Kidney (tissue), 14 donors: ENCODE results near the gene TAPT1. TPM values are rescaled to one million over a fixed set of nuclear protein-coding genes. Genes with fewer than 3 reads are reported as not detected.

Source experiments
- DNase-seq, 5 donors: peaks; one replicate each; pipeline ENCODE4 v3.0.0-alpha.2; 2013 to 2020
- FAIRE-seq: peaks from 2 replicates; lab custom pipeline; 2012; peaks lifted over from hg19 to GRCh38; lab: Jason Lieb, UNC
- H3K27ac ChIP-seq, 2 donors: one replicate each; pipeline ENCODE4 v1.7.0; 2013; ENCODE audit warnings: low read depth in 2 of 2, low read length in 2 of 2, inconsistent platforms in 1 of 2
- H3K27me3 ChIP-seq: one replicate; pipeline ENCODE4 v1.7.1; 2013; ENCODE audit warnings: low read length, inconsistent platforms; ENCODE audit not compliant: control insufficient read depth, insufficient read depth
- H3K36me3 ChIP-seq, 3 donors: one replicate each; pipeline versions ENCODE4 v1.7.0 to v1.7.1; 2013; ENCODE audit warnings: low read length in 3 of 3, control low read depth in 1 of 3, inconsistent platforms in 1 of 3; ENCODE audit not compliant: insufficient read depth in 3 of 3, control insufficient read depth in 2 of 3
- H3K4me1 ChIP-seq, 3 donors: one replicate each; pipeline versions ENCODE4 v1.7.0 to v1.7.1; 2013; ENCODE audit warnings: low read length in 3 of 3, inconsistent platforms in 1 of 3, low read depth in 1 of 3; ENCODE audit not compliant: control insufficient read depth in 2 of 3, insufficient read depth in 2 of 3
- H3K4me3 ChIP-seq, 3 donors: one replicate each; pipeline versions ENCODE4 v1.7.0 to v1.8.1; 2013; ENCODE audit warnings: low read length in 3 of 3, control low read depth in 1 of 3, inconsistent platforms in 1 of 3
- H3K9ac ChIP-seq, 3 donors: one replicate each; pipeline versions ENCODE4 v1.7.0 to v1.7.1; 2013; ENCODE audit warnings: low read length in 3 of 3, control low read depth in 1 of 3, inconsistent platforms in 1 of 3
- H3K9me3 ChIP-seq, 3 donors: one replicate each; pipeline versions ENCODE4 v1.7.0 to v1.7.1; 2013; ENCODE audit warnings: low read length in 3 of 3, control low read depth in 1 of 3, inconsistent platforms in 1 of 3; ENCODE audit not compliant: control insufficient read depth in 2 of 3, insufficient read depth in 1 of 3
- CTCF ChIP-seq: IDR thresholded peaks from 3 replicates; pipeline ENCODE4 v1.5.1; 2012; ENCODE audit warnings: mild to moderate bottlenecking, moderate library complexity, borderline replicate concordance; ENCODE audit not compliant: insufficient read depth; ENCODE audit errors: extremely low read depth
- intact Hi-C: fragments of 100-400 bp; cut with DNase I; formaldehyde crosslinking; loops from one replicate; pipeline ENCODE4 v1.11.1; 2022
- polyA plus RNA-seq: library from polyadenylated mRNA; stranded (reverse); fragments of 350-450 nt; fragmentation: Illumina TruSeq; extraction: RNeasy Lipid Tissue Mini Kit (QIAGEN cat#74804); gene quantifications from one replicate; pipeline ENCODE4 v1.2.3, GENCODE V29; 2014; ENCODE audit warnings: low read depth, low replicate concordance; ENCODE audit not compliant: insufficient read depth
- total RNA-seq: library from RNA; stranded (reverse); fragmentation: NEBNext Ultra II Directional; extraction: Animal tissue kit (Norgen Biotek cat#: 25700); gene quantifications from one replicate; pipeline ENCODE4 v1.2.1, GENCODE V29; 2021
- donor health status: control.
- donor health status: control.
- donor health status: control.
- donor health status: control.
- donor health status: control.
- donor health status: DM: yes; HTN: yes; CAD: no.
- donor health status: Normal renal cell carcinoma (clear cell type).

The TAPT1 gene
- total and polyA plus RNA-seq, 2 donors from 2014 or later: 20.8 to 36.8 TPM

- no peak overlapping the region for H3K27ac ChIP-seq
- peaks cover 0 to 2% (median 0%) of the 10 kb centered on the region in 3 donors for H3K4me1 ChIP-seq
- FAIRE-seq (no peak), DNase-seq (no peak)
- intact Hi-C loops: no loop called here
- no peaks in the 10 kb centered on the region for H3K9me3 ChIP-seq
- no peak overlapping the region for H3K9ac ChIP-seq
- H3K36me3 ChIP-seq: peaks cover 3 to 17% (median 9%) of the 10 kb centered on the region in 3 donors
- TF ChIP-seq CTCF: no peak
- no peak overlapping the region for H3K4me3 ChIP-seq
- no peaks in the 10 kb centered on the region for H3K27me3 ChIP-seq
Observed at GRCh38 chr4:16194214-16194613, 32.1 kb downstream of the TAPT1 start.

- DNase-seq: no peak
- H3K4me1 ChIP-seq: peaks cover 0 to 2% (median 0%) of the 10 kb centered on the region in 3 donors
- intact Hi-C loops: no loop called here
- peaks cover 3 to 22% (median 11%) of the 10 kb centered on the region in 3 donors for H3K36me3 ChIP-seq
- no peak overlapping the region for H3K4me3 ChIP-seq
- no peak for FAIRE-seq
- H3K27me3 ChIP-seq: no peaks in the 10 kb centered on the region
- H3K9ac ChIP-seq: no peak overlapping the region
- H3K9me3 ChIP-seq: no peaks in the 10 kb centered on the region
- no peak overlapping the region for H3K27ac ChIP-seq
- TF ChIP-seq CTCF: no peak
Observed at GRCh38 chr4:16192631-16193518, 33.4 kb downstream of the TAPT1 start.

GRCh38 chr4:16192057-16192456 lies 34.2 kb downstream of the TAPT1 start:
- Histone ChIP-seq H3K27ac (no peak overlapping the region), H3K27me3 (no peaks in the 10 kb centered on the region), H3K4me3 (no peak overlapping the region), H3K36me3 (peaks cover 3 to 22% (median 11%) of the 10 kb centered on the region in 3 donors), H3K4me1 (peaks cover 0 to 2% (median 0%) of the 10 kb centered on the region in 3 donors), H3K9ac (no peak overlapping the region), H3K9me3 (no peaks in the 10 kb centered on the region)
- DNase-seq (no peak), FAIRE-seq (no peak)
- no peak for TF ChIP-seq CTCF
- intact Hi-C loops: no loop called here
